Brain microvascular endothelial cell (primary cell): ENCODE data around the gene HAPLN2.
"Not testable (repeated sequence)": the region's sequence is repeated elsewhere in the genome, so short reads cannot be mapped to it uniquely, and the experiment has no call there.

ENCODE experiments used
- DNase-seq: peaks from one replicate; pipeline ENCODE4 v3.0.0-alpha.2; 2020
- H3K27ac ChIP-seq: fragments of 250-450 bp; sonication (Bioruptor Pico); 2 replicates; pipeline ENCODE4 v1.5.1; 2020; ENCODE audit warnings: mild to moderate bottlenecking, moderate library complexity
- H3K27me3 ChIP-seq: fragments of 250-450 bp; sonication (Bioruptor Pico); replicated peaks from 2 replicates; pipeline ENCODE4 v1.5.1; 2020; ENCODE audit warnings: mild to moderate bottlenecking
- H3K36me3 ChIP-seq: fragments of 250-450 bp; sonication (Bioruptor Pico); replicated peaks from 2 replicates; pipeline ENCODE4 v1.5.1; 2020; ENCODE audit warnings: mild to moderate bottlenecking
- H3K4me3 ChIP-seq: 2 replicates; pipeline ENCODE4 v1.5.1; 2011; ENCODE audit warnings: low read depth, mild to moderate bottlenecking, control low read depth, low read length, moderate library complexity
- CTCF ChIP-seq: IDR thresholded peaks from 2 replicates; pipeline ENCODE4 v1.5.1; 2011; ENCODE audit warnings: low read depth, mild to moderate bottlenecking, moderate library complexity, low read length, control low read depth, inconsistent platforms; ENCODE audit errors: missing control alignments
- in situ Hi-C: cut with HindIII; loops from 2 replicates; pipeline ENCODE4 v1.10.0; 2017; ENCODE audit warnings: low sequenced_read_pairs, low pct_ligation_motif_present

Gene HAPLN2

GRCh38 chr1:156599811-156600210 lies 19.4 kb upstream of the HAPLN2 start:
- Histone ChIP-seq H3K36me3 (peaks cover 37% of the 10 kb centered on the region), H3K27me3 (no peaks in the 10 kb centered on the region), H3K27ac (no peak overlapping the region), H3K4me3 (no peak overlapping the region)
- TF ChIP-seq CTCF = peak; percentile 27
- no peak for DNase-seq
- in situ Hi-C loops = no loop called here

- in situ Hi-C loops = no loop called here
- no peak for DNase-seq
- H3K27ac ChIP-seq = peak overlapping the region; percentile 41
- peak overlapping the region; percentile 89 for H3K4me3 ChIP-seq
- no peak for TF ChIP-seq CTCF
- peaks cover 31% of the 10 kb centered on the region for H3K36me3 ChIP-seq
- H3K27me3 ChIP-seq = no peaks in the 10 kb centered on the region
Measured at GRCh38 chr1:156600733-156601121, 18.5 kb upstream of the HAPLN2 start.

- Histone ChIP-seq H3K27me3 (no peaks in the 10 kb centered on the region), H3K36me3 (peaks cover 25% of the 10 kb centered on the region), H3K4me3 (peak within 1 kb of the TSS; percentile 89), H3K27ac (peak within 1 kb of the TSS; percentile 41)
- in situ Hi-C loops = no loop called here
- DNase-seq = peak; percentile 94
- TF ChIP-seq CTCF = no peak
Measured at GRCh38 chr1:156601122-156601830, 17.9 kb upstream of the HAPLN2 start, which contains the start of gene GPATCH4. GPATCH4 (minus strand) TSS chr1:156601479.

- in situ Hi-C loops = no loop called here
- Histone ChIP-seq H3K4me3 (peak overlapping the region; percentile 89), H3K36me3 (peaks cover 21% of the 10 kb centered on the region), H3K27ac (no peak overlapping the region), H3K27me3 (no peaks in the 10 kb centered on the region)
- no peak for TF ChIP-seq CTCF
- DNase-seq = no peak
Measured at GRCh38 chr1:156601892-156602291, 17.3 kb upstream of the HAPLN2 start.

- Histone ChIP-seq H3K27me3 (no peaks in the 10 kb centered on the region), H3K36me3 (peaks cover 14% of the 10 kb centered on the region), H3K27ac (no peak overlapping the region), H3K4me3 (no peak overlapping the region)
- peak; percentile 54 for TF ChIP-seq CTCF
- in situ Hi-C loops = no loop called here
- DNase-seq = no peak
Measured at GRCh38 chr1:156602557-156602993, 16.6 kb upstream of the HAPLN2 start.

GRCh38 chr1:156607344-156607743 lies 11.9 kb upstream of the HAPLN2 start:
- DNase-seq, H3K36me3 ChIP-seq, H3K27me3 ChIP-seq, in situ Hi-C loops, H3K4me3 ChIP-seq, H3K27ac ChIP-seq: not testable (repeated sequence)
